ENCODE results near the gene AIFM3.

DNA sequence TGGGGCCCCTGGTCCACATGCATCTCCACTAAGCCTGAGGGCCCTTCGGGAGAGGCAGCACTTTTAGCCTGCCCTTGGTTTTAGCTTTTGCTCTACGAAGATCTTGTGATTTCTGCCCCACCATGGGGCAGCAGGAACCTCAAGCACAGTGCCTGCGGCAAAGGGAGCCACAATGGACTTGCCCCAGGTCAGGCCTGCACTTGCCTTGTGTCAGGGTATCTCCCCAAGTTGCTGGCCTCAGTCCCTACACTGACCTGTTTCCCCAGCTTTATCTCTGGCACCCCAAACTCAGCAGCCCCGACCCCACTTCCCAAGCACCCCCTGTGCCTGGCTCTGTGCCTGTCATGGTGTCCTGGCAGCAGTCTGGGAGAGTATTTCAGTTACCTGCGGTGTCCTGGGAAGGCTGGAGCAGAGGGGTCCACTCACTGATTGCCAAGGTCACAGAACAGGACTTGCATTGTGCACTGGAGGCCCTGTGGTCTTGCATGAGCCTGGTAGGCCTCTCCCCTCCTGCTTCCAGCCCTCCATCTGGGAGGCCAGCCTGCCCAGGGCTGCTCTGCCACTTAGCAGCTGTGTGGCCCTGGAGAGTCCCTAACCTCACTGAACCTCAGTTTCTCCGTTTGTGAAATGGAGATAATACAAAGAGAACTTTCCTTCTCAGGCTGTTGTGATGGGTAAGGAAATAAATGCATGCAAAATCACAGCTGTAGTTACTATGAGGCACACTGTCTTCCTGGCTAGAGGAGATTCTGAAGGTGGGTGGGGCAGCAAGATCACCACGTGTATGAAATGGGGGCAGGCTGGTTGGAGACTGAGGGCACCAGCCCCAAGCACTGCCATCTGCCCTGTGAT, 3.6 kb upstream of the AIFM3 start:
- TF ChIP-seq, protein P1, sequence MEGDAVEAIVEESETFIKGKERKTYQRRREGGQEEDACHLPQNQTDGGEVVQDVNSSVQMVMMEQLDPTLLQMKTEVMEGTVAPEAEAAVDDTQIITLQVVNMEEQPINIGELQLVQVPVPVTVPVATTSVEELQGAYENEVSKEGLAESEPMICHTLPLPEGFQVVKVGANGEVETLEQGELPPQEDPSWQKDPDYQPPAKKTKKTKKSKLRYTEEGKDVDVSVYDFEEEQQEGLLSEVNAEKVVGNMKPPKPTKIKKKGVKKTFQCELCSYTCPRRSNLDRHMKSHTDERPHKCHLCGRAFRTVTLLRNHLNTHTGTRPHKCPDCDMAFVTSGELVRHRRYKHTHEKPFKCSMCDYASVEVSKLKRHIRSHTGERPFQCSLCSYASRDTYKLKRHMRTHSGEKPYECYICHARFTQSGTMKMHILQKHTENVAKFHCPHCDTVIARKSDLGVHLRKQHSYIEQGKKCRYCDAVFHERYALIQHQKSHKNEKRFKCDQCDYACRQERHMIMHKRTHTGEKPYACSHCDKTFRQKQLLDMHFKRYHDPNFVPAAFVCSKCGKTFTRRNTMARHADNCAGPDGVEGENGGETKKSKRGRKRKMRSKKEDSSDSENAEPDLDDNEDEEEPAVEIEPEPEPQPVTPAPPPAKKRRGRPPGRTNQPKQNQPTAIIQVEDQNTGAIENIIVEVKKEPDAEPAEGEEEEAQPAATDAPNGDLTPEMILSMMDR (conservative IDR thresholded peaks at IDR 0.05): no peak
- no peak for TF ChIP-seq EZH2 (IDR thresholded peaks at IDR 0.05; ENCODE audit: low read depth)

All from PC-9 (cell line).